ENCODE data around the gene PLA2G6. TPM values are rescaled to one million over a fixed set of nuclear protein-coding genes. Genes with fewer than 3 reads are reported as not detected.
"Not testable (repeated sequence)": the region's sequence is repeated elsewhere in the genome, so short reads cannot be mapped to it uniquely, and the experiment has no call there.

Gene PLA2G6
- total RNA-seq, 1 donor from 2014 or later = 32.1 TPM

DNA sequence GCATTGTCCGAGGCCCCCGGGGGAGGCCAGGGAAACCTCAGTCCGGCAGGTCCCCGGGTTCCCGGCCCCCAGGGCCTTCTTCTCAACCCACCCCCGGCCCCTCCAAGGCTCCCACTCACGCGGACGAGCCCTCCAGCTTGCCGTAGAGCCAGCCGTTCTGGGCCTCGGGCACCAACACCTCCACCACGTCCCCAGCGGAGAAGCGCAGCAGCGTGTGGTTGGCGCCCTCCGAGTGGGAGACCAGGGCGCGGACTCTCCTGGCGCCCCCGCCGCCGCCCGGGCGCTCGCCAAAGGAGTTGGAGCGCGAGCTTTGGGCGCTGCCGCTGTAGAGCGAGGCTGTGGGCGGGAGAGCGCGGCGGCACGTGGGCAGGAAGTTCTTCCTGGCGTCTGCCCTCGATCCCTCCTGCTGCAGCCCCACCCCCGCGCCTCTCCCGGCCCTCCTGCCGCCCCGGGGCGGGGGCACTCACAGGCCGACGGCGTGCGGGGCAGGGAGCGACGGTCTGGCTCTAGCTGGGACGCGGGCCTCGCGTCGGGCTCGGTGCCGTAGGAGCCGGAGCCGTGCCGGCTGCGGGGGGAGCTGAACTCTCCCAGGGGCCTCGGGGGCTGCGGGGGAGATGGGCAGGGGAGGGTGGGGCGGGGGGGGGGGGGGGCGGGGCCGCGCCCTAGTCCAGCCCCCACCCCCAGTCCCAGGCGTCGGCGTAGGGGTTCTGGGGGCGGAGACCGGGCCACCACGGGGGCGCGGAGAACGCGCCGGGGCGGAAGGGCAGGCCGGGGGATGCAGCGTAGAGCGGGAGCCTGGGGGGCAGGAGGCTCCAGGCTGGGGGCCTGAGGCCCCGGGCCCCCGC is 92.8 kb downstream of the PLA2G6 start:
- DNase-seq (ENCODE audit: low spot score) (no peak), ATAC-seq (no peak)

DNA sequence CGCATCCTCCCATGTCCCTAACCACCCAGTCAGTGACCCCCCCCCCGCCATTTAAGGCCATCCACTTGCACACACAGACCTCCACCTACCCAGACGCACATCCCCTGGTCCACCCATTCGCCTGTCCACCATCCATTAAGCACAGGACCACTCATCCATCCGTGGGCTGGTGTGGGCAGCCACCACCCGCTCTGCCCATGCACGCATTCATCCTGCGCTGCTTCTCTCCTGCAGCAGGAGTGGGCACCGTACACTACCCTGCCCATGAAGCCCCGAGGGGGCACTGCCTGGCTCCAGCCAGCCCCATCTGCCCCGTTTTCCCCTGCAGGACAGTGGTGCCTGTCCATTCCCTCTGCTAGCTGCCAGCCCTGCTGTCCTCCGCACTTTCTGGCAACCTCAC is 93.8 kb downstream of the PLA2G6 start:
- DNase-seq (ENCODE audit: low spot score) = no peak
- ATAC-seq = no peak

DNA sequence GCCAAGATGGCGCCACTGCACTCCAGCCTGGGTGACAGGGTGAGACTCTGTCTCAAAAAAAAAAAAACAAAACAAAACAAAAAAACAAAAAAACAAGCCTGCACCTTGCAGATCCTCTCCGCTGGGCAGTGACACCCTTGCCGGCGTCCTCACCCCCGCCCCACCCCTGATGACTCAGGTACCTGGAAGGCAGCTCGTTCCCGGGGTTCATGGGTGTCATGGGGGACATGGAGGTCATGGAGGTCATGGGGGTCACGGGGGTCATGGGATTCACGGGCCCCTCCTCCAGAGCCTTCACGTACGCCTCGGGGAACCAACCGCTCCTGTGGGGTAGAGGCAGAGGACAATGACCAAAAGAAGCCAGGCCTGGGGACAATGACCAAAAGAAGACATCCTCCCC is 94.7 kb downstream of the PLA2G6 start:
- DNase-seq (ENCODE audit: low spot score) = no peak

DNA sequence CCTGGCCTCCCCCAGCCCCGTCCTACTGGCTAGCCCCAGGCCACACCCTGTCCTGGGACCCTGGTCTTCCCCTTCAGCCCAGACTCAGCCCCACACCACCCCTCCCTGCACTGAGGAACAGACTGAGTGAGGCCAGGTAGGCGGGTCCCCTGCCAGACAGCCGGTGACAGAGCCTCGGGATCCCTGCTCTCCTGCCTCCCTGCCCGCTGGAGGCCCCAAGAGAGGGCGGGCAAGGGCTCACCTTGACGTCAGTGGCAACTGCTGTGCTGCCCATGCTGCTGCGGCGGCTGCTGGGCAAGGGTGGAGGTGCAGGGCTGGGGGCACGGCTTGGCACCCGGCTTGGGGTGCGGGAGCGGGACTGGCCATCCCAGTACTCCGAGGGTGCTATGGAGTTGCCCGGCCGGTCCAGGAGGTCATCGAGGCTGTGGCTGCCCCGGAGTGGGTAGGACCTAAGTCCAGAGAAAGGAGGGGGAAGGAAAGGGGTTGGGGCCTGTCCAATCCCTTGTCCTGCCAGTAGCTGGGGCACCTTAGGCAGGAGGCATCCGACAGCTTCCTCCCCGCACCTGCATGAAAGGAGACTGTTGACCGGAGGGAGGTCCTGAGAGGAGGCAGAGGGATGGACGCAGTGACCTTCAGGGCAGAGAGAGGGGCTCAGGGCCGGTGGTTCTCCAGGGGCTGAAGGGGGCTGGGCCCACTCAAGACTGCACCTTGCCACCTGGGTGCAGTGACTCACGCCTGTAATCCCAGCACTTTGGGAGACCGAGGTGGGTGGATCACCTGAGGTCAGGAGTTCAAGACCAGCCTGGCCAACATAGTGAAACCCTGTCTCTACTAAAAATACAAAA is 95.4 kb downstream of the PLA2G6 start:
- no peak for DNase-seq (ENCODE audit: low spot score)
- ATAC-seq = no peak

More for the DNA sequence above, 94.7 kb downstream of the PLA2G6 start:
- ATAC-seq = no peak

DNA sequence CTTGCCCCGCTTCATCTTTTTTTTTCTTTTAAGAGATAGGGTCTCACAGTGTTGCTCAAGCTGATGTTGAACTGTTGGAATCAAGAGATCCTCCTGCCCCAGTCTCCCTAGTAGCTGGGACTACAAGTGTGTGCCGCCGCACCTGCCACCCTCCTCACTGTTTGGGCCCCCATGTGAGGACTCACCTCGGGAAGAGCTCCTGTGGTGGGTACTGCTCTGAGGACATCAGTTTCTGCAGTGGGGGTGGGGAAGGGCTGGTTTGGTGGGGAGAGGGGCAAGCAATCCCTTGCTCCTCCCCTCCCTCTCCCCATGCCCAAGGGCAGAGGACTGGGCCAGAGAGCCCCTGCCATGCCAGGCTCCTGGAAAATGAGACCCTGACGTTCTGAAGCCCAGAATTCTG is 96.1 kb downstream of the PLA2G6 start:
- ATAC-seq (no peak), DNase-seq (ENCODE audit: low spot score) (no peak)

DNA sequence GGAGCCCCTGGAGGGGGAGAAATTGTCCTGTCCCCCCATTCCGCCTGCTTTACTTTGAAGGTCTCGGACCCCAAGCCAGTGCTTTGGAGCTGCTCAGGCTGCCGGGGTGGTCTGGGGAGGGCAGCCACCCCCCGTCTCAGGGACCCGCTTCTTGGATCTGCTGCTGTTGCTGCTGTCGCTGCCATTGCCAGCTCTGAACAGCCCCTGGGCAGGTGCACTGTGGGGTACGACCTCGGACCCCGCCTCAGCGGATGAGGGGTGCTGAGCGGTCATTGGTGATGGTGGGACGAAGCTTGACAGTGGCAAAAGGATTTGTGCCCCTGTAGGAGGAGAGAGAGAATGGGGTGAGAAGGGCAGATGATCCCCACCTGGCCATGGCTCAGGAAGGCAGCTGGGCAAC is 96.6 kb downstream of the PLA2G6 start:
- no peak for DNase-seq (ENCODE audit: low spot score)

DNA sequence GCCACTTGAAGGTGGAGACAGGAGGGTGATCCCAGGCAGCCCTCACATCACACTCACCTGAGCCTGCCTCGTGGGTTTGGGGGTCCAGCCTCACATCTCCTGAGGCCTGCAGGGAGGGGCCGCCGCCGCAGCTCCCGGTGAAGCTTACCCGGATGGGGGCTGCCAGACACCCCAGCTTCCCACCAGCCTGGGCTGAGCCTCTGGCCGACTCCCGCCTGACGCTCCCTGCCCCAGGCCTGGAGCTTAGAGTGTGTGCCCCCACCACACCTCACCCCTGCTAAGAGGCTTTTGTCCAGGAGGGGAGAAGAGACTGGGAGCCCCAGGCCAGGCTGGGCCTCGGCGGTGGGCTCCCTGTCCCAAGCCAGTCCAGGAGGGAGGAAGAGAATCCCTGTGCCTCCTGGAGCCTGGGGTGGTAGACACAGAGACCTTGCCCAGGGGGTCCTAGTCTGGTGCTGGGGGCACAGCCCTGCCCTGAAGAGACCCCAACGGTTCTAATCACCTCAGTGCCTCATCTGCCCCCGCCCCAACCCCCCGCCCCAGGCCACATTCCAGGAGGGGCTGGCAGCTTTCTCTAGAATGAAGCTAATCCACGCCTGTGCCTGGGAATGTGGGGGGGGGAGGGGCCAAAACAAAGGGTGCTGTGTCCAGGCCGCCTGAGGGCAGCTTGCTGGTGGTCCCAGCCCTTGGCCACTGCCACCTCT is 97.5 kb downstream of the PLA2G6 start, which contains the start of gene SLC16A8:
Gene SLC16A8 (minus strand): TSS at position 254 of the 701 bp plus-strand sequence. CDS start 1,311 bp downstream, outside the sequence.
- DNase-seq (ENCODE audit: low spot score) (no peak), ATAC-seq (no peak)

More for the DNA sequence above, 96.6 kb downstream of the PLA2G6 start:
- ATAC-seq = no peak

DNA sequence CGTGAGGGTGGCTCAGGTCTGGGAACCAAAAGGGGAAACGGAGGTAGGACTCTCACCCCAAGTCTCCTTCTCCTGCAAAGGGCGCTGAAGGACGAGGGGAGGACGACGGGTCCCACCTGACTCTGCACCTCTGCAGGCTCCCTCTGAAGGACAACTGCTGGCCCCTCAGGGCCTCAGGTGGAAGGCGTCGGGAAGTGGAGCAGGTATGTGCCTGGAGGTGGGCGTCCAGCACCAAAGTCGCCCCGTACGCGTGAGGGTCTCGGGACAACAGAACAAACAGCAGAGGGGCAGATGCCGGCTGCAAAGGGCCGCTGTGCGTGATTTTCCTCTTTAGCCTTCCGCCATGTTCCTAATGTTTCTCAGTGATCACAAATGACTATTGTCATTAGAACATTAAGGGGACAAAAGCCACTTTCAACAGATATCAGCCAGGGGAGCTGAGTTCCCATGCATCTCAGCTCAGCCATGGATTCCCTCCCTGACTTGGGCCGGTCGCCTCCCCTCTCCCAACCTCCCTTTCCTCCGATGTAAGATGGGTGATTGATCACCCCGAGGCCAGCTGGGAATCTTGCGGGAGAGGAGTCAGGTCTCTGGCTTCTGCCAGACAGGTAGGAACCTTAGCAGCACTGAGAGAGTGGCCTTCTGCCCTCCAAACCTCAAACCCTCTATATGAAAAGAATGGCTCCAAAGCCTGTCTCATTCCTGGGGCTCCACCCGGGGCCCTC is 98.5 kb downstream of the PLA2G6 start:
- DNase-seq (ENCODE audit: low spot score) (no peak), ATAC-seq (no peak)

DNA sequence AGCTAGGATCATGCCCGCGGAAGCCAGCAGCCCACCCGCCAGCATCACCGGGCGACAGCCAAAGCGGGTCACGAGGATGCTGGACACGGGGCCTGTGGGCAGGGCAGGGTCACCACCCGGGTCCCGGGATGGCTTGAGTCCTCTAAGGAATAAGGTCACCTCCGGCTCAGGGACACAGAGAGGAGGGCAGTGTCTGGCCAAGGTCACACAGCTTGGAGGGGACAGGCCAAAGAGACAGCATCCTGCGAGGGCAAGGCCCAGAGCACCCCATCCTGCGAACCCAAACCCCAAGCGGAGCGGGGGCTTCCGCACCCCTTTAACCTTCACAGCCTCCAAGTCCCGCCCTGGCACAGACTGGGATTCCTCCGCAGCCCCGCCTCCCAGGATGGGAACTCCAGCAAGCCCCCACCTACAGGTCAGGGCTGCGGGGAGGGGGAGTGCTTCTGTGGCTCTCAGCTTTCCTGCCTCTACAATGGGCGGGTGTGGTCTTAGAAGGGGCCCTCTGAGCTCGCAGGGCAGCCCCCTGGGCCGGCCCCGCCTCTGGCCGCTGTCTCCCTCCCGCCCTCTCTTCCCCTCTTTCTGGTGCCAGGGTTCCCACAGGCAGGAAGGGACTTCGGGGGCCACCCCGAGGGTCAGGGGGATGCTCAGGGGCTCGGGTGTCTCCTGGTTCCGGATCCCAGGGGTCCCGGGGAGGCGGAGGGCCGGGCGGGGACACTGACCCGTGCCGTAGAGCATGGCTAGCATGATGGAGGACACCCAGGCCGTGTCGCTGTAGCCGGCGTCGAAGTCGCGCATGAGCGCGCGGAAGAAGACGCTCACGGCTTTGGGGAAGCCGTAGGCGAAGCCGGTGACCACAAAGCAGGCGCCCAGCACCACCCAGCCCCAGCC is 99.4 kb downstream of the PLA2G6 start:
- ATAC-seq (no peak), DNase-seq (ENCODE audit: low spot score) (no peak)

DNA sequence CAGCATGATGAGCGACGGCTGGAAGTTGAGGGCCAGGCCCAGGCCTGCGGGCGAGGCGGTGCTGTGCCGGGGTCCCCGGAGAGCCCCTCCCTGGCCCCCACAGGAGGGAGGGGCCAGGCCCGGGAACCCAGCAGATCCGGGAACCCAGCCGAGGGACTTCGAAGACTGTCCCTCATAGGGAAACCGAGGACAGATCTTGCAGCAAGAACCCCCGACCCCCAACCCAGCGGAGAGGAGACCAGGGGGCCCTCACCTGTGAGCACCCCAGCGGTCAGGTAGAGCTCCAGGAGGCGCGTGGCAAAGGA is 100.0 kb downstream of the PLA2G6 start:
- DNase-seq (ENCODE audit: low spot score) (no peak), ATAC-seq (no peak)

DNA sequence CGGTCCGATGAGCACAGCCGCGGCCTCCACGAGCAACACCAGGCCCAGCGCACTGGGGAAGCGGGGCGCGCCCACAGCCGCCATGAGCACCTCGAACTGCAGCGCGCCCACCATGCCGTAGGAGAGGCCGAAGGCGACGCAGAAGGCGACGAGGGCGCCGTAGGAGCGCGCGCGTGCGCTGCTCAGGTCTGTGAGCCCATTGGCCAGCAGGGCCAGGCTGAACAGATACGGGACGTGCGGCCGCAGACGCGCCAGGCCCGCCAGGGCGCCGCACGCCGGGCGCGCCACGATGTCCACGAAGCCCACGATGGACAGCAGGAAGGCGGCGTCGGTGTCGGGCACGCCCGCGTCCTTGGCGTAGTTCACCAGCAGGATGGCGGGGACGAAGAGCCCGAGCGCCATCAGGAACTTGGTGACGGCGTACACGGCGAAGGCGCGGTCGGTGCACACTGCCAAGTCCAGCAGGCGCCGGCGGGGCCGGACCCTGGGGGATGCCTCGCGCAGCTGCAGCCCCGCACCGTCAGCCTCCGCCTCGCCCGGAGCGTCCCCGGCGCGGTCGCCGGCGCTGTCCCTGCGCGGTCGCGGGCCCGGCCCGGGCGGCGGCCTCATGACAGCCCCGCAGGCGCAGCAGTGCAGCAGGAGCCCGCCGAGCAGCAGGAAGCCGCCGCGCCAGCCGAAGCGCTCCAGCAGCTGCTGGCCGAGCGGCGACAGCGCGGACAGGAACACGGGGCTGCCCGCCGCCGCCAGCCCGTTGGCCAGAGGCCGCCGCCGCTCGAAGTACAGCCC is 100.6 kb downstream of the PLA2G6 start:
- DNase-seq (ENCODE audit: low spot score) = no peak

DNA sequence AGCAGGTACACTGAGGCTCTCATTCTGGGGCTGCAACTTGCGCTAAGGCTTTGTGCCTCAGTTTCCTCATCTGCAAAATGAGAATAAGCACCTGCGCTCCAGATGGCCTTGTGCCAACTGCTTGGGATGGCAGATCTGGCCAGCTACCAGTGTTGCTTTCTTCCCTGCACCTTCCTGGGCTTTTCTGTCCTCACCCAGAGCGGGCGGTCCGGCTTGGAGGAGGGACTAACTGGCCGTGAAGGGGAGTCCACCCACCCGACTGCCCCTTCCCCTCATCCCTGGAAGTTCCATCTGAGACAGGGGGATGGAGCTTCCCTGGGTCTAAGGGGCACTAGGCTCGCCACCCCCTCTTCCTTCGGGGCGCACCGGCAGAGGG is 101.2 kb downstream of the PLA2G6 start:
- no peak for ATAC-seq
- no peak for DNase-seq (ENCODE audit: low spot score)

More for the DNA sequence above, 100.6 kb downstream of the PLA2G6 start:
- peak; percentile 68 for ATAC-seq

DNA sequence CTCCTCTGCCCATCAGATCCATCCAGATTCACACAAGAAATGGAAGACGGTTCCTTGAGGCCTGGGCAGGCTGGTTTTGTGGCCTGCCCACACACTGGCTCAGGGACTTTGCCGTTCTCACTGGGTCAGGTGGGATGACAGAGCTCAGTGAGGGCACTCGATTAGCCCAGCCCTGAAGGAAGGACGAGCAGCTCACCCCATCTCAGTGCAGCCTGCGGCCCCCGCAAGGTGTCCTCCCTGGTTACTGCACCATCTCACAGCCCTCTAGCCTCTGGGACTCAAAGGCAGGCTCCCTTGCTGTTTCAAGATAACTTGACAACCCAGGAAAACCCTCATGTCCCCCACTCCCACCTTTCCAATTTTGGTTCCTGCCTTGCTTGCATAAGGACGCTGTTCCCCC is 101.8 kb downstream of the PLA2G6 start:
- no peak for ATAC-seq
- no peak for DNase-seq (ENCODE audit: low spot score)

DNA sequence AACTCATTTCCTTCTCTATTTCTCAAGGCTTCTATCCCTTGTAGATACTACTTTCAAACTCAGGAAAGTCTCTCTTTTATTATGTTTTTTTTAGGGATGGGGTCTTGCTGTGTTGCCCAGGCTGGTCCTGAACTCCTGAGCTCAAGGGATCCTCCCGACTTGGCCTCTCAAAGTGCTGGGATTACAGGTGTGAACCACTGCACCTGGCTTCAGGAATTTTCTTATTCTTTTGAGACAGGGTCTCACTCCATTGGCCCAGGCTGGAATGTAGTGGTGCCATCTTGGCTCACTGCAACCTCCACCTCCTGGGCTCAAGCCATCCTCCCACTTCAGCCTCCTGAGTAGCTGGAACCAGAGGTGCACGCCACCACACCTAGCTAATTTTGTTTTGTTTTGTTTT is 102.4 kb downstream of the PLA2G6 start:
- DNase-seq (ENCODE audit: low spot score); ATAC-seq: not testable (repeated sequence)

DNA sequence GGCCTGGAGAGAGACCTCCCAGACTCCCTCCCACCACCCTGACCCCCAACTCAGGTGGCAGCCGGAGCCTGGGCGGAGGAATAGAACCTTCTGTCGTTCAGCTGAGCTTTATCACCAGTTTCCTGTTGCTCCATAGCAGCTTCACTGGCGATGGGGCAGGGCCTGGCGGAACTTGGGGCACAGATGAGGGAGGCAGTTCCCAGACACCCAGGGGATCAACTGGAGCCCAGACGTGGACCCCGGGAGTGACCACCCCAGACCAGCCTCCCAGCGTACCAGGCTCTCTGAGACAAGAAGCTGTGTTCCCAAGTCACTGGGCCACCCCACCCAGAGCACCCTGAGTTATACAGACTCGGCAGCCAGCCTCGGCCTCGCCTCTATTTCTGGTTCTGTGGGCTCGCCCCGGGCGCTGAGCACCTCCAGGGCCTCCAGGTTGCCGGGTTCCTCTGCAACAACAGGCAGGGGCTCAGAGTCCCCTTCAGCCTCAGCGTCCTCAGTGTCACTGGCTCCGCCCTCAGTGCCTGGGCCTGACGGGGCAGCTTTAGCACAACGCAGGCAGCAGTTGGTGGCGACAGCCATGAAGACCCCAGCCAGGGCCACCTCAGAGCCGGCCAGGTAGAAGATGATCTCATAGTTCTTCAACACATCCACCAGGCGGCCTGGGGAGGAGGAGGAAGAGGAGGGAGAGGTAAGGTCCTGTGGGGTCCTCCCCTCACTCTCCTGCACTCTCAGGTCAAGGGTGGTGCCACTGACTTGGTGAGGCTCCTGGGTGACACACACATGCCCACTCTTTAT is 103.4 kb downstream of the PLA2G6 start:
- DNase-seq (ENCODE audit: low spot score) (no peak), ATAC-seq (no peak)

DNA sequence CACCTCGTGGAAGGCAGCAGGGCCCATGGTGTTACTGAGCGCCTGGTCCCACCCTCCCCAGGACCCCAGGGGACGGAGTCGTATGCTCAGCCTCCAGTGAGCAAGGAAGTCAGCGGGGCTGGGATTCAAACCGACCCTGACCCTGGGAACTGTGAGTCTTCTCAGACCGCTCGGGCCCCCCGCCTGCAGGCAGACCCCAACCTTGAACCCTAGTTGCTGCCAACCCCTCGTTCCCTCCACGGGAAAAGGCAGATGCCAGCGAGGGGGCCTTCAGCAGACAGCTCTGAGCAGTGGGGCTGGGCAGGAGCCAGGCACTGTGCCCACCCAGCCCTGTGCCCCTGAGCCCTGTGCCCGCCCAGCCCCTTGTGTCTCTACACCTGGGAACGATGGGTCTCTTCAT is 104.0 kb downstream of the PLA2G6 start:
- DNase-seq (ENCODE audit: low spot score) (no peak), ATAC-seq (no peak)

DNA sequence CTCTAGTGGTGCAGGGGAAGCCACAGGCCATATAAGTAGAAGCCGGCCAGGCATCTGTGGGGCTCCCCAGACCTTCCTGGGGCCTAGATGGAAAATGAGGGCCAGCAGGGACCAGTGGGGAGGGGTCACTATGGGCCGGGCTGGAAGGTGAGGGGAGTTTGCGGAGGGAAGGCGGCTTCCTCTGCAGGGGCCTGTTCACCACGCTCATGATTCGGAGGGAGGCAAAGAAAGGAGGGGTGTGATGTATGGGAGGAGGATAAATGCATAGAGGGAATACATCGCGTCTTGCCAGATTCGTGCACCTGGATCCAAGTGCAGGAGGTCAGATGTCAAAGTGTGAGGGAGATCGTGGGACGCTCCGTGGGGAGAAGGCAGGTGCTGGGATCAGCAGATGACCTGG is 104.5 kb downstream of the PLA2G6 start:
- no peak for DNase-seq (ENCODE audit: low spot score)
- ATAC-seq = no peak

DNA sequence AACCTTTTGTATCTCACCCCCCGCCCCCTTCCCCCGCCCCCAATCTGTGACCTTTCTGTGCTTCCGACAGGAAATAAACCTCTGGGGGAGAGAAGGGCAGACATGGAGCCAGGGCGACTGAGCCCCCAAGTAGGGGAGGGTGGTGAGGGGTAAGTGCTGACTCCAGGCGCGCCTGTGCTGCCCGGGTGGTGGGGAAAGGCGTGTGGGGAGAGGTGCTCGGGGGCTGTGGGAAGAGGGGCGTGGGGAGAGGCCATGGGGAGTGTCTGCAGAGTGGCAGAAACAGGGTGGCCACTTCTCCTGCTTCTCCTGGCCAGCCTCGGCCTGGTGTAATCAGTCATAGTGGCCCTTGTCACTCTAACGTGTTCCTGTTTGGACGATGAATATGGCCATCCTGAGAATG is 105.7 kb downstream of the PLA2G6 start:
- no peak for ATAC-seq
- no peak for DNase-seq (ENCODE audit: low spot score)
